Fibroblast of mammary gland (primary cell): ENCODE data around the gene MYCBP2.

Experiments
- DNase-seq: peaks from one replicate; pipeline ENCODE4 v3.0.0-alpha.2; 2010; ENCODE audit warnings: low read depth
- H3K4me3 ChIP-seq: 2 replicates; pipeline ENCODE4 v1.5.1; 2011; ENCODE audit warnings: low read depth, mild to moderate bottlenecking, low read length, moderate library complexity; ENCODE audit not compliant: control insufficient read depth
- CTCF ChIP-seq: conservative IDR thresholded peaks from 2 replicates; pipeline ENCODE4 v1.5.1; 2011; ENCODE audit warnings: low read depth, low read length, inconsistent platforms; ENCODE audit not compliant: control insufficient read depth, insufficient read depth

Gene MYCBP2

GRCh38 chr13:77001963-77002587 is 324.8 kb downstream of the MYCBP2 start:
- no peak for TF ChIP-seq CTCF
- no peak for DNase-seq
- H3K4me3 ChIP-seq: no peak overlapping the region

- H3K4me3 ChIP-seq: no peak overlapping the region
- TF ChIP-seq CTCF: no peak
- no peak for DNase-seq
These were observed 325.4 kb downstream of the MYCBP2 start for GRCh38 chr13:77001540-77001939.

- no peak for TF ChIP-seq CTCF
- DNase-seq: no peak
- no peak overlapping the region for H3K4me3 ChIP-seq
These were observed 326.4 kb downstream of the MYCBP2 start for GRCh38 chr13:77000475-77000874.
